ENCODE data around the gene COL11A1.
"Not testable (repeated sequence)": the region's sequence is repeated elsewhere in the genome, so short reads cannot be mapped to it uniquely, and the experiment has no call there.

The COL11A1 gene

DNA sequence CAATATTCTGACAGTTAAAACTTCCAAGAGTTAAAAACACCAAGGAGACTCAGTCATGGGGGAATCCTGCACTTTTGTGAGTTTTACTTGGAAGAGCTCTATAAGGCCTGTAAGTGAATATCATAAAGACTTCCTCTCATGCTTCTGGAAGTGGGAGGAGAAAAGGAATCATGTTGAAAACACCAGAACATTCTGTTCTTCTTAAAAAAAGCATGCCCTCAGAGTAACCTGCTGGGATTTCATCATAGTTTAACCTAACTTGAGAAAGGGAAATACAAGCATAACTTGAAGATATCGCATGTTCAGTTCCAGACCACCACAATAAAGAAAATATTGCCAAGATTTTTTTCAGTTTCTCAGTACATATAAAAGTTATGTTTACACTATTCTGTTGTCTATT, 51.9 kb downstream of the COL11A1 start:
- DNase-seq: peak; percentile 28
- TF ChIP-seq, protein P1, sequence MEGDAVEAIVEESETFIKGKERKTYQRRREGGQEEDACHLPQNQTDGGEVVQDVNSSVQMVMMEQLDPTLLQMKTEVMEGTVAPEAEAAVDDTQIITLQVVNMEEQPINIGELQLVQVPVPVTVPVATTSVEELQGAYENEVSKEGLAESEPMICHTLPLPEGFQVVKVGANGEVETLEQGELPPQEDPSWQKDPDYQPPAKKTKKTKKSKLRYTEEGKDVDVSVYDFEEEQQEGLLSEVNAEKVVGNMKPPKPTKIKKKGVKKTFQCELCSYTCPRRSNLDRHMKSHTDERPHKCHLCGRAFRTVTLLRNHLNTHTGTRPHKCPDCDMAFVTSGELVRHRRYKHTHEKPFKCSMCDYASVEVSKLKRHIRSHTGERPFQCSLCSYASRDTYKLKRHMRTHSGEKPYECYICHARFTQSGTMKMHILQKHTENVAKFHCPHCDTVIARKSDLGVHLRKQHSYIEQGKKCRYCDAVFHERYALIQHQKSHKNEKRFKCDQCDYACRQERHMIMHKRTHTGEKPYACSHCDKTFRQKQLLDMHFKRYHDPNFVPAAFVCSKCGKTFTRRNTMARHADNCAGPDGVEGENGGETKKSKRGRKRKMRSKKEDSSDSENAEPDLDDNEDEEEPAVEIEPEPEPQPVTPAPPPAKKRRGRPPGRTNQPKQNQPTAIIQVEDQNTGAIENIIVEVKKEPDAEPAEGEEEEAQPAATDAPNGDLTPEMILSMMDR (IDR thresholded peaks at IDR 0.05; ENCODE audit: low read depth, low read length, missing control alignments): no peak
- Histone ChIP-seq H3K27ac (peak overlapping the region; percentile 42), H3K4me3 (ENCODE audit: low read depth, low read length) (no peak overlapping the region), H3K36me3 (replicated peaks) (no peaks in the 10 kb centered on the region), H3K27me3 (replicated peaks) (no peaks in the 10 kb centered on the region)
- in situ Hi-C loops (cut with HindIII; ENCODE audit: low pct_ligation_motif_present, low sequenced_read_pairs): no loop called here

DNA sequence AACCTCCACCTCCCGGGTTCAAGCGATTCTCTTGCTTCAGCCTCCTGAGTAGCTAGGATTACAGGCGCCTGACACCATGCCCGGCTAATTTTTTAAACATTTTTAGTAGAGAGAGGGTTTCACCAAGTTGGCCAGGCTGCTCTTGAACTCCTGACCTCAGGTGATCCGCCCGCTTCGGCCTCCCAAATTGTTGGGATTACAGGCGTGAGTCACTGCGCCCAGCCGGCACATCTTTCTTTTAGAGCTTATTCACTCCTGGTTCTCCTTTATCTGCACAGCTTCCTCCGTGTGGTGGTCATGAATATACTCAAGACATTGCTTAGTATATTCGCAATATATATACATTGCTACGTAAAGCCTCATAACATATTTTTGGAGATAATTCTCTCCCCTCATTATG, 80.2 kb downstream of the COL11A1 start:
- DNase-seq; in situ Hi-C loops (cut with HindIII; ENCODE audit: low pct_ligation_motif_present, low sequenced_read_pairs): not testable (repeated sequence)

DNA sequence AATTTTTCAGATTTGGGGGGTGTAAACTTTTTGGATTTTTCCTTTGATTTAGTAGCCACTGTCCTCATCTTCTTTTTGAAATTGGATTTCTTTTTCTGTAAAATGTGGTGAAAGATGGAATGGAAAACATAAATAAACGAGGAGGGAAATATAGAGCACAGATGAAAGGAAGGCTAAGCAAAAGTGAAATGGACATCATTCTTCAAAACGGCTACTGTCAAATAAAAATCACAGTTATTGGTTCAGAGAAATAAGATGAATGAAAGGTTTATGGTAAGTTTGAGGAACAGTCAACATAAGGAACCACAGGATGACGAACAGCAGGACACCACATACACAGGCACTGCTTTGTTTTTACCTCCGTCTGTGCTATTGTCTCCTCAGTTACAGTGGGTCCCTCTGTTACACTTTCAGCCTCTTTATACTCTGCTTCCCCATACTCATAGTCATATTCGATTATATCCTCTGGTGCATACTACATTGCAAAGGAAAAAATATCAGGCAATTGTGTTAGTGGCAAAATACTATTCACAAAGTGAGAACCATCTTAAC, 82.4 kb downstream of the COL11A1 start:
- in situ Hi-C loops (cut with HindIII; ENCODE audit: low pct_ligation_motif_present, low sequenced_read_pairs): no loop called here
- Histone ChIP-seq H3K4me3 (ENCODE audit: low read depth, low read length) (no peak overlapping the region), H3K36me3 (replicated peaks) (no peaks in the 10 kb centered on the region), H3K27ac (no peak overlapping the region), H3K27me3 (replicated peaks) (no peaks in the 10 kb centered on the region)
- no peak for DNase-seq
- TF ChIP-seq, protein P1 (IDR thresholded peaks at IDR 0.05; ENCODE audit: low read depth, low read length, missing control alignments): no peak

More for the DNA sequence above, 80.2 kb downstream of the COL11A1 start:
- not testable (repeated sequence) for H3K4me3 ChIP-seq (ENCODE audit: low read depth, low read length); H3K27ac ChIP-seq; H3K27me3 ChIP-seq (replicated peaks); H3K36me3 ChIP-seq (replicated peaks)

DNA sequence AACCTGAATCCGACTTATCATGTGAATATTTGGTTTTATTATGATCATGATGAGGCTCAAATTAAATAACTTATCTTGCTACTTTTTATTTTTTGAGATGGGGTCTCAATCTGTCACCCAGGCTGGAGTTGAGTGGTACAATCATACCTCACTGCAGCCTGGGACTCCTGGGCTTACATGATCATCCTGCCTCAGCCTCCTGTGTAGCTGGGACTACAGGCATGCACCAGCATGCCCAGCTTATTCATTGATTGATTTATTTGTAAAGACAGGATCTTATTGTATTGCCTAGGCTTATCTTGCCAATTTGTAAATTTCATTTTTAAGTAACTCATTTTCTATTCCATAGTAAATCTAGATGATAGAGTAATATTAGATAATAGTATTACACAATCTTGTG, 84.3 kb downstream of the COL11A1 start:
- no peak for DNase-seq
- H3K27ac ChIP-seq: no peak overlapping the region
- no peak overlapping the region for H3K4me3 ChIP-seq (ENCODE audit: low read depth, low read length)
- no peaks in the 10 kb centered on the region for H3K36me3 ChIP-seq (replicated peaks)
- in situ Hi-C loops (cut with HindIII; ENCODE audit: low pct_ligation_motif_present, low sequenced_read_pairs): no loop called here
- no peaks in the 10 kb centered on the region for H3K27me3 ChIP-seq (replicated peaks)
- TF ChIP-seq, protein P1 (IDR thresholded peaks at IDR 0.05; ENCODE audit: low read depth, low read length, missing control alignments): no peak

DNA sequence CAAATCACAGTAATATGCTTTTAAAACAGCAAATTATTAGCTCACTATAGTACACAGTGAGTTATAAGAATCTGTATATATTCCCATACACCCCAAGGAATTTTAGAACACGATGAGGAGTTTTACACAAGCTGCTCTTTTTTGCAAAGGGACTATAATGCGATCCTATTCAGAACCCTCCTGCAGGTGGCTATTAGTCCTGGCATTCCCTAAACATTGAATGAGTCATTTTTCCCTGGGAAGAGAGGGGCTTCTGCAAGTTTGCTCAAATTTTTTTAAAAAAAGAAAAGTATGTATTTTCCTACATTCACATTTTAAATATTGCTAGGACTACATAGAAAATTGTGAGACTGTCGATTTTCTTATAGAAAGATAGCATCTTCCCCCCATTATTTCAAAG, 106.3 kb downstream of the COL11A1 start:
- Histone ChIP-seq H3K27ac (no peak overlapping the region), H3K36me3 (replicated peaks) (no peaks in the 10 kb centered on the region), H3K4me3 (ENCODE audit: low read depth, low read length) (no peak overlapping the region), H3K27me3 (replicated peaks) (no peaks in the 10 kb centered on the region)
- in situ Hi-C loops (cut with HindIII; ENCODE audit: low pct_ligation_motif_present, low sequenced_read_pairs): no loop called here
- no peak for DNase-seq
- TF ChIP-seq, protein P1 (IDR thresholded peaks at IDR 0.05; ENCODE audit: low read depth, low read length, missing control alignments): no peak

DNA sequence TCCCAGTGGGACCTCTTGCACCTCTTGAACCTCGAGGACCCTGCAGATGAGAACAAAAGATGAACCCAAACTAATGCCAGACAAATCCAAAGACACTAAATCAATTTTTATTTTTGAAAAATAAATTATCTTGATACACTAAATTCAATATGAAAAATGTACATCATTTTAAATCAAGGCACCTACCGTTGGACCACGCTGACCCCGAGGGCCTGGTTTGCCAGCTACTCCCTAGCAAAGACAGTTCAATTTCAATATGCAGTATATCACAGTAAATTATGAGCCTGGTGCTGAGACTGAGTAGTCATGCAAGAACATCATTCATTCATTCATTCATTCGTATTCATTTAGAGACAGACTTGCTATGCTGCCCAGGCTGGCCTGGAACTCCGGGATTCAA, 129.4 kb downstream of the COL11A1 start:
- in situ Hi-C loops (cut with HindIII; ENCODE audit: low pct_ligation_motif_present, low sequenced_read_pairs): no loop called here
- TF ChIP-seq, protein P1 (IDR thresholded peaks at IDR 0.05; ENCODE audit: low read depth, low read length, missing control alignments): no peak
- no peak for DNase-seq
- H3K27me3 ChIP-seq (replicated peaks): no peaks in the 10 kb centered on the region
- no peak overlapping the region for H3K4me3 ChIP-seq (ENCODE audit: low read depth, low read length)
- no peak overlapping the region for H3K27ac ChIP-seq
- no peaks in the 10 kb centered on the region for H3K36me3 ChIP-seq (replicated peaks)
